ENCODE data around the gene NDUFA12.

The NDUFA12 gene

GRCh38 chr12:94979941-94980340 lies 23.6 kb downstream of the NDUFA12 start:
- DNase-seq: no peak

- DNase-seq: no peak
These were observed 25.6 kb downstream of the NDUFA12 start for GRCh38 chr12:94977766-94978468.

GRCh38 chr12:94973221-94973620 lies 30.3 kb downstream of the NDUFA12 start:
- DNase-seq: no peak

GRCh38 chr12:94972795-94973194 lies 30.7 kb downstream of the NDUFA12 start:
- no peak for DNase-seq

GRCh38 chr12:94971923-94972322 lies 31.6 kb downstream of the NDUFA12 start:
- DNase-seq: no peak

GRCh38 chr12:94970560-94970959 lies 32.9 kb downstream of the NDUFA12 start:
- DNase-seq: no peak

- no peak for DNase-seq
These were observed 34.1 kb downstream of the NDUFA12 start for GRCh38 chr12:94969424-94969823.

GRCh38 chr12:94965982-94966630 lies 37.4 kb downstream of the NDUFA12 start:
- DNase-seq: no peak

GRCh38 chr12:94963649-94964048 lies 39.8 kb downstream of the NDUFA12 start:
- no peak for DNase-seq

- DNase-seq: no peak
These were observed 40.8 kb downstream of the NDUFA12 start for GRCh38 chr12:94962670-94963069.

GRCh38 chr12:94961911-94962310 lies 41.6 kb downstream of the NDUFA12 start:
- DNase-seq: no peak

GRCh38 chr12:94961256-94961824 lies 42.2 kb downstream of the NDUFA12 start:
- DNase-seq: no peak

- DNase-seq: no peak
These were observed 46.5 kb downstream of the NDUFA12 start for GRCh38 chr12:94957006-94957405.

- no peak for DNase-seq
These were observed 48.4 kb downstream of the NDUFA12 start for GRCh38 chr12:94954948-94955592.

GRCh38 chr12:94954029-94954685 lies 49.3 kb downstream of the NDUFA12 start:
- no peak for DNase-seq

- DNase-seq: no peak
These were observed 51.2 kb downstream of the NDUFA12 start for GRCh38 chr12:94952325-94952724.

- no peak for DNase-seq
These were observed 52.2 kb downstream of the NDUFA12 start for GRCh38 chr12:94951071-94951934.

GRCh38 chr12:94948232-94948810 lies 55.2 kb downstream of the NDUFA12 start:
- no peak for DNase-seq

- no peak for DNase-seq
These were observed 60.8 kb downstream of the NDUFA12 start for GRCh38 chr12:94942663-94943062.

GRCh38 chr12:94941440-94941862 lies 62.0 kb downstream of the NDUFA12 start:
- DNase-seq: no peak

- no peak for DNase-seq
These were observed 62.7 kb downstream of the NDUFA12 start for GRCh38 chr12:94940771-94941170.

GRCh38 chr12:94938583-94938982 lies 64.9 kb downstream of the NDUFA12 start:
- DNase-seq: no peak

All from activated naive CD4-positive, alpha-beta T cell (primary cell).